ENCODE results near the gene PANX2. TPM values are rescaled to one million over a fixed set of nuclear protein-coding genes. Genes with fewer than 3 reads are reported as not detected.

PANX2 gene
- total and polyA plus RNA-seq, 2 experiments from 2014 or later: 0.44 to 2.1 TPM

GRCh38 chr22:50227579-50228215 is 57.2 kb downstream of the PANX2 start:
- Histone ChIP-seq H3K79me2 (no peaks in the 10 kb centered on the region), H3K4me1 (ENCODE audit: insufficient read depth) (no peaks in the 10 kb centered on the region), H3K9me3 (ENCODE audit: low read depth) (no peaks in the 10 kb centered on the region), H3K27ac (no peak overlapping the region), H3K4me3 (no peak overlapping the region), H3K9me2 (replicated peaks; ENCODE audit: insufficient read depth) (no peaks in the 10 kb centered on the region), H2AFZ (no peak overlapping the region), H3K27me3 (no peaks in the 10 kb centered on the region), H3K4me2 (no peak overlapping the region), H4K20me1 (ENCODE audit: insufficient read depth, poor library complexity, severe bottlenecking) (no peaks in the 10 kb centered on the region), H3K36me3 (replicated peaks; ENCODE audit: insufficient read depth, low read depth) (no peaks in the 10 kb centered on the region)
- 95% methylated on average over 25 of the region's 25 CpGs for WGBS (ENCODE audit: low lambda C conversion rate, missing lambda C conversion rate)
- no peak for DNase-seq (ENCODE audit: low spot score)
- TF ChIP-seq EZH2phosphoT487 (IDR thresholded peaks at IDR 0.05; ENCODE audit: low read depth, severe bottlenecking, unreplicated experiment): no peak
- no peak for TF ChIP-seq EZH2 (IDR thresholded peaks at IDR 0.05; ENCODE audit: borderline replicate concordance)
- TF ChIP-seq CTCF (IDR thresholded peaks at IDR 0.05; ENCODE audit: poor library complexity): no peak

GRCh38 chr22:50228366-50228765 is 57.8 kb downstream of the PANX2 start:
- WGBS (ENCODE audit: low lambda C conversion rate, missing lambda C conversion rate): 99% methylated on average over 8 of the region's 9 CpGs
- Histone ChIP-seq H3K79me2 (no peaks in the 10 kb centered on the region), H4K20me1 (ENCODE audit: insufficient read depth, poor library complexity, severe bottlenecking) (no peaks in the 10 kb centered on the region), H3K27ac (no peak overlapping the region), H3K27me3 (no peaks in the 10 kb centered on the region), H3K4me2 (no peak overlapping the region), H3K9me3 (ENCODE audit: low read depth) (no peaks in the 10 kb centered on the region), H3K36me3 (replicated peaks; ENCODE audit: insufficient read depth, low read depth) (no peaks in the 10 kb centered on the region), H3K4me3 (no peak overlapping the region), H2AFZ (no peak overlapping the region), H3K4me1 (ENCODE audit: insufficient read depth) (no peaks in the 10 kb centered on the region), H3K9me2 (replicated peaks; ENCODE audit: insufficient read depth) (no peaks in the 10 kb centered on the region)
- TF ChIP-seq CTCF (IDR thresholded peaks at IDR 0.05; ENCODE audit: poor library complexity): no peak
- no peak for TF ChIP-seq EZH2phosphoT487 (IDR thresholded peaks at IDR 0.05; ENCODE audit: low read depth, severe bottlenecking, unreplicated experiment)
- TF ChIP-seq EZH2 (IDR thresholded peaks at IDR 0.05; ENCODE audit: borderline replicate concordance): no peak
- DNase-seq (ENCODE audit: low spot score): no peak

- no peak for TF ChIP-seq EZH2 (IDR thresholded peaks at IDR 0.05; ENCODE audit: borderline replicate concordance)
- no peaks in the 10 kb centered on the region for H3K27me3 ChIP-seq
- H2AFZ ChIP-seq: no peak overlapping the region
- WGBS (ENCODE audit: low lambda C conversion rate, missing lambda C conversion rate): 98% methylated on average over 16 of the region's 16 CpGs
- no peaks in the 10 kb centered on the region for H3K4me1 ChIP-seq (ENCODE audit: insufficient read depth)
- no peaks in the 10 kb centered on the region for H3K79me2 ChIP-seq
- no peaks in the 10 kb centered on the region for H3K9me2 ChIP-seq (replicated peaks; ENCODE audit: insufficient read depth)
- DNase-seq (ENCODE audit: low spot score): no peak
- H3K4me3 ChIP-seq: no peak overlapping the region
- no peaks in the 10 kb centered on the region for H4K20me1 ChIP-seq (ENCODE audit: insufficient read depth, poor library complexity, severe bottlenecking)
- H3K36me3 ChIP-seq (replicated peaks; ENCODE audit: insufficient read depth, low read depth): no peaks in the 10 kb centered on the region
- H3K27ac ChIP-seq: no peak overlapping the region
- H3K9me3 ChIP-seq (ENCODE audit: low read depth): no peaks in the 10 kb centered on the region
- no peak overlapping the region for H3K4me2 ChIP-seq
Observed at GRCh38 chr22:50229370-50229769, 58.8 kb downstream of the PANX2 start.

Other genes with a start within 250 kb of the PANX2 start
- gene PIM3, start 210.0 kb upstream of the PANX2 start, total RNA-seq: 71.8 and 81.1 TPM in 2 replicates
- gene PIM3, start 210.0 kb upstream of the PANX2 start, polyA plus RNA-seq: 131 and 138 TPM in 2 replicates
- gene IL17REL, start 158.0 kb upstream of the PANX2 start, total RNA-seq: not detected in 2 replicates
- gene IL17REL, start 158.0 kb upstream of the PANX2 start, polyA plus RNA-seq: not detected in 2 replicates
- gene TTLL8, start 112.4 kb upstream of the PANX2 start, total RNA-seq: not detected in 2 replicates
- gene TTLL8, start 112.4 kb upstream of the PANX2 start, polyA plus RNA-seq: not detected in 2 replicates
- 3.7 and 8.2 TPM in 2 replicates for gene MLC1, start 85.3 kb upstream of the PANX2 start, total RNA-seq
- 3.3 and 3.4 TPM in 2 replicates for gene MLC1, start 85.3 kb upstream of the PANX2 start, polyA plus RNA-seq
- gene MOV10L1, start 80.7 kb upstream of the PANX2 start, total RNA-seq: 0.92 and 3.6 TPM in 2 replicates
- gene MOV10L1, start 80.7 kb upstream of the PANX2 start, polyA plus RNA-seq: 0.36 and 2.0 TPM in 2 replicates
- 25.4 and 25.9 TPM in 2 replicates for gene TRABD, start 15.2 kb downstream of the PANX2 start, total RNA-seq
- 62.3 and 70.5 TPM in 2 replicates for gene TRABD, start 15.2 kb downstream of the PANX2 start, polyA plus RNA-seq
- gene SELENOO, start 30.3 kb downstream of the PANX2 start, total RNA-seq: 27.3 and 31.6 TPM in 2 replicates
- gene SELENOO, start 30.3 kb downstream of the PANX2 start, polyA plus RNA-seq: 35.2 and 37.7 TPM in 2 replicates
- gene TUBGCP6, start 74.3 kb downstream of the PANX2 start, total RNA-seq: 14.0 and 26.2 TPM in 2 replicates
- 31.5 and 44.1 TPM in 2 replicates for gene TUBGCP6, start 74.3 kb downstream of the PANX2 start, polyA plus RNA-seq
- 21.5 and 23.8 TPM in 2 replicates for gene HDAC10, start 80.5 kb downstream of the PANX2 start, total RNA-seq
- gene HDAC10, start 80.5 kb downstream of the PANX2 start, polyA plus RNA-seq: 30.2 and 40.5 TPM in 2 replicates
- 12.5 and 13.8 TPM in 2 replicates for gene MAPK12, start 91.0 kb downstream of the PANX2 start, total RNA-seq
- gene MAPK12, start 91.0 kb downstream of the PANX2 start, polyA plus RNA-seq: 33.8 and 51.4 TPM in 2 replicates
- gene MAPK11, start 99.6 kb downstream of the PANX2 start, total RNA-seq: 1.4 and 2.3 TPM in 2 replicates
- gene MAPK11, start 99.6 kb downstream of the PANX2 start, polyA plus RNA-seq: 0.62 and 1.1 TPM in 2 replicates
- gene PLXNB2, start 136.9 kb downstream of the PANX2 start, total RNA-seq: 91.4 and 113 TPM in 2 replicates
- 147 and 158 TPM in 2 replicates for gene PLXNB2, start 136.9 kb downstream of the PANX2 start, polyA plus RNA-seq
- 3.1 and 3.3 TPM in 2 replicates for gene DENND6B, start 156.3 kb downstream of the PANX2 start, total RNA-seq
- 8.7 and 9.0 TPM in 2 replicates for gene DENND6B, start 156.3 kb downstream of the PANX2 start, polyA plus RNA-seq
- gene PPP6R2, start 172.6 kb downstream of the PANX2 start, total RNA-seq: 43.9 and 57.9 TPM in 2 replicates
- gene PPP6R2, start 172.6 kb downstream of the PANX2 start, polyA plus RNA-seq: 44.1 and 47.0 TPM in 2 replicates